ENCODE measurements around the gene DPP10. TPM values are rescaled to one million over a fixed set of nuclear protein-coding genes. Genes with fewer than 3 reads are reported as not detected.

Gene DPP10
- total and polyA plus RNA-seq, 10 of the 15 experiments (the other 5 are each of a cell fraction or from before 2014, with no cell fraction given): not detected

DNA sequence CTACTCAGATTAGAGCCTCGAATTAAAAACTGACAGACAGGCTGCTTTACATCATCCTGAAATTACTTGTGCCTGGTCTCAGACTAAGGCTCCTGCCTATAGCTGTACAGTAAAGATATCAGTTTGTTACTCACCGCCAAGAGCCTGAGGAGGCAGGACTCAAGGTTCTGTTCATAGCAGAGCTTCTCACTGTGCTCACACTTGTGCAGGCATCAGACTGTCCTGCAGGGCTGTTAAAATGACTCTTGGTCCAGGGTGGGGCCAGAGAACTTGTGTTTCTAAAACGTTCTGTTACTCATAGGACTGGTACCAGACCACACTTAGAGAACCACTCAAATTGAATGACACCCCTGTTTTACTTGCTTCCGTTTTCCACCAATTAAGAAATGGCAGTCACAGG is 310.0 kb downstream of the DPP10 start:
- H3K36me3 ChIP-seq (ENCODE audit: control insufficient read depth in 2 of 2, insufficient read depth in 2 of 2, low read length in 1 of 2): no peaks in the 10 kb centered on the region
- ATAC-seq: no peak
- H3K4me1 ChIP-seq (ENCODE audit: control insufficient read depth, insufficient read depth, low read length): no peaks in the 10 kb centered on the region
- H3K79me2 ChIP-seq (ENCODE audit: control insufficient read depth, insufficient read depth, low read length): no peaks in the 10 kb centered on the region
- H3K9me3 ChIP-seq (replicated peaks; ENCODE audit: control insufficient read depth, insufficient read depth, low read length): no peaks in the 10 kb centered on the region
- H3K4me3 ChIP-seq: no peak overlapping the region
- ChIA-PET CTCF (no interaction called here), POLR2A (no interaction called here), SMC1A (ENCODE audit: uncharacterized antibody, unreplicated experiment) (interaction anchor here (1.3 kb wide), 1 partner anchor 10 kb away, joined by 6 read pairs; no protein-coding TSS in a partner anchor), RAD21 (ENCODE audit: unreplicated experiment) (no interaction called here)
- DNase-seq (ENCODE audit: low read depth, low spot score): no peak
- no peak overlapping the region for H3K27ac ChIP-seq (ENCODE audit: control insufficient read depth, insufficient read depth)
- no peak for FAIRE-seq
- H2AFZ ChIP-seq (ENCODE audit: control insufficient read depth, low read depth, low read length): no peak overlapping the region
- in situ Hi-C loops (cut with MboI) (no loop called here), intact Hi-C loops (cut with micrococcal nuclease; ENCODE audit: unreplicated experiment) (no loop called here)
- H3K9ac ChIP-seq (ENCODE audit: control insufficient read depth, insufficient read depth, low read length): no peak overlapping the region
- no peak overlapping the region for H3K4me2 ChIP-seq (ENCODE audit: control insufficient read depth, insufficient read depth)
- WGBS (ENCODE audit: insufficient coverage, insufficient replicate concordance, low lambda C conversion rate, missing lambda C conversion rate): 12% methylated on average over 4 of the region's 4 CpGs
- no TSS peak for BruUV-seq (replicated peaks)
- no peaks in the 10 kb centered on the region for H4K20me1 ChIP-seq (ENCODE audit: control insufficient read depth, insufficient read depth)
- no peaks in the 10 kb centered on the region for H3K27me3 ChIP-seq (replicated peaks in 1 of 2; ENCODE audit: control insufficient read depth in 2 of 2, insufficient read depth in 2 of 2, low read length in 1 of 2)
- TF ChIP-seq NBN (IDR thresholded peaks at IDR 0.05) (no peak), ZNF24 (IDR thresholded peaks at IDR 0.05) (no peak), ZBTB33 (IDR thresholded peaks at IDR 0.05) (no peak), HSF1 (IDR thresholded peaks at IDR 0.05; ENCODE audit: low read depth, low read length) (no peak), KLF5 (IDR thresholded peaks at IDR 0.05; ENCODE audit: partially characterized antibody) (no peak), TAF1 (IDR thresholded peaks at IDR 0.05; ENCODE audit: borderline replicate concordance, low read depth, low read length) (no peak), ZNF217 (IDR thresholded peaks at IDR 0.05) (no peak), ZNF622 (IDR thresholded peaks at IDR 0.05) (no peak), RCOR1 (conservative IDR thresholded peaks at IDR 0.05; ENCODE audit: low read depth, low read length) (no peak)

Data from GM12878 (cell line).